HFF-Myc (cell line): ENCODE results near the gene ARHGAP6.

Experiments used
- DNase-seq: peaks from one replicate; pipeline ENCODE4 v3.0.0-alpha.2; 2011; ENCODE audit warnings: low read depth; ENCODE audit errors: extremely low read depth
- H3K4me3 ChIP-seq: replicated peaks from 2 replicates; pipeline ENCODE4 v1.5.1; 2011; ENCODE audit warnings: low read depth, mild to moderate bottlenecking, control low read depth, low read length
- CTCF ChIP-seq: IDR thresholded peaks from 2 replicates; pipeline ENCODE4 v1.5.1; 2012; ENCODE audit warnings: mild to moderate bottlenecking, low read depth, low read length, control low read depth; ENCODE audit errors: missing control alignments

ARHGAP6 gene

GRCh38 chrX:11408783-11409182, 256.9 kb downstream of the ARHGAP6 start:
- TF ChIP-seq CTCF: no peak
- DNase-seq: no peak
- no peak overlapping the region for H3K4me3 ChIP-seq

GRCh38 chrX:11408109-11408405, 257.7 kb downstream of the ARHGAP6 start:
- DNase-seq: no peak
- TF ChIP-seq CTCF: no peak
- no peak overlapping the region for H3K4me3 ChIP-seq

GRCh38 chrX:11407331-11408108, 258.2 kb downstream of the ARHGAP6 start:
- no peak for TF ChIP-seq CTCF
- no peak for DNase-seq
- no peak overlapping the region for H3K4me3 ChIP-seq

DNA sequence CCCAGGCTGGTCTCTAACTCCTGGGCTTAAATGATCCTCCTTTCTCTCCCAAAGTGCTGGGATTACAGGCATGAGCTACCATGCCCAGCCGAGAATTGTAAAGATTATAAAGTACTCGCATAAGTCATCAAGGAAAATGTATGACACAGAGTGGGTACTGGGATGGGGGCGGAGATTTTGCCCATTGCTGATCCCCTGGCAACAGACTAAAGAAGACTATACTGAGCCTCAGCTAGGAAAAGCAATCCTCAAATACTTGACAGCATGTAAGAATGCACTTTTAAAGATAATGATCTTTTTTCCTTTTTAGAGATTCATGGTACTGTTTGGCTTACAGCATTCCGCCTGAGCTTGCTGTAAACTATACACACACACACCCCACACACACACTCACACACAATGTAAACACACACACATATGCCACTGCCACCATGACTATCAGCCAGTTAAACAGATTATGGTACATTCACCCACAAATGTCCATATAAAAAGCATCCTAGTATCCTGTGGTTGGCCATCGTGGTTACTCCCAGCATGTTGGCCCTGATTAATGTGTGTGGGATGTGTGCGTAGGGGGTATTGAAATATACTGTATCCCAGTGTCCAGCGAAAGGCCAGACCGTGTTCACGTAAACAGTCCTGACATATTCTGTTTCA, 259.5 kb downstream of the ARHGAP6 start:
- H3K4me3 ChIP-seq: no peak overlapping the region
- no peak for TF ChIP-seq CTCF
- DNase-seq: no peak

- no peak overlapping the region for H3K4me3 ChIP-seq
- TF ChIP-seq CTCF: no peak
- DNase-seq: no peak
These were observed 262.1 kb downstream of the ARHGAP6 start for GRCh38 chrX:11403631-11404030.

DNA sequence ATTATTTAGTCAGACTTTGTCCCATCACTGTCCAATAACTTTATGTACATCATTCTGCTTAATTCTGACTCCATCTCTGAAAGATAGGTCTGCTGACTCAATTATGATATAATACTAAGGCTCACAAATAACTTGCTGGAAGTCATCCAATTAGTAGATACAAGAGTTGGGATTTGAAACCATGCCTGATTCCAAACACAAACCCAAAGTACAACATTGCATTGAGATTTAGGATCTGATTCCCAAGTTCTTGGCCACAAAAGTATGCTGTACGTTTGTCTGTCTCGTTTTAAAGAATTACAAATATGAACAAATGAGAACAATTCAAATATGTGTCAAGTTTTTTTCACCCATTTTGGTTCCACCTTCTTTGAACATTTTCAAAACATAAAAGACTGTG, 263.8 kb downstream of the ARHGAP6 start:
- H3K4me3 ChIP-seq: no peak overlapping the region
- no peak for DNase-seq
- TF ChIP-seq CTCF: no peak
